SU-DHL-6 (cell line): ENCODE data around the gene TMEM117.

Source experiments
- H2AFZ ChIP-seq: fragments of 200-600 bp; sonication (generic); 2 replicates; pipeline ENCODE4 v1.6.1; 2014; ENCODE audit warnings: low read depth, mild to moderate bottlenecking, moderate library complexity, mixed read lengths, antibody characterized with exemption, low read length; ENCODE audit not compliant: severe bottlenecking
- H3F3A ChIP-seq: fragments of 200-600 bp; shearing (Covaris generic); 2 replicates; pipeline ENCODE4 v1.6.0; 2016; ENCODE audit warnings: antibody characterized with exemption, mild to moderate bottlenecking; ENCODE audit not compliant: insufficient read depth
- H3K27ac ChIP-seq: fragments of 200-600 bp; sonication (generic); 2 replicates; pipeline ENCODE4 v1.5.1; 2016; ENCODE audit warnings: low read depth, mild to moderate bottlenecking, low read length, moderate library complexity, mixed read lengths
- H3K27me3 ChIP-seq: fragments of 200-600 bp; sonication (generic), shearing (Covaris generic); 2 replicates; pipeline ENCODE4 v1.6.0; 2014; ENCODE audit warnings: mild to moderate bottlenecking, low read length
- H3K36me3 ChIP-seq: fragments of 200-600 bp; sonication (generic); 2 replicates; pipeline ENCODE4 v1.6.1; 2014; ENCODE audit warnings: mild to moderate bottlenecking, low read length, mixed read lengths
- H3K4me2 ChIP-seq: fragments of 300-600, 200-600 bp; shearing (Covaris generic), sonication (generic); 2 replicates; pipeline ENCODE4 v1.6.0; 2014; ENCODE audit warnings: low read length, low read depth, mild to moderate bottlenecking; ENCODE audit not compliant: poor library complexity, severe bottlenecking
- H3K4me3 ChIP-seq: fragments of 200-600 bp; sonication (generic); 2 replicates; pipeline ENCODE4 v1.5.1; 2014; ENCODE audit warnings: antibody characterized with exemption, low read length, mild to moderate bottlenecking, mixed read lengths; ENCODE audit not compliant: insufficient read depth, poor library complexity, severe bottlenecking
- H3K79me2 ChIP-seq: fragments of 200-600 bp; sonication (generic); 2 replicates; pipeline ENCODE4 v1.6.1; 2014; ENCODE audit warnings: mild to moderate bottlenecking, low read length, moderate library complexity; ENCODE audit not compliant: insufficient read depth
- H3K9ac ChIP-seq: fragments of 200-600 bp; sonication (generic); 2 replicates; pipeline ENCODE4 v1.7.0; 2014; ENCODE audit warnings: mild to moderate bottlenecking, low read length
- H3K9me2 ChIP-seq: fragments of 200-600 bp; sonication (generic); replicated peaks from 2 replicates; pipeline ENCODE4 v1.6.1; 2014; ENCODE audit warnings: low read length; ENCODE audit not compliant: insufficient read depth
- H3K9me3 ChIP-seq: fragments of 200-600 bp; sonication (generic); 2 replicates; pipeline ENCODE4 v1.6.1; 2014; ENCODE audit warnings: low read length, mixed read lengths; ENCODE audit not compliant: insufficient read depth
- H4K20me1 ChIP-seq: fragments of 200-600 bp; sonication (generic); 2 replicates; pipeline ENCODE4 v1.6.1; 2014; ENCODE audit warnings: low read depth, mild to moderate bottlenecking, antibody characterized with exemption, low read length, moderate library complexity, mixed read lengths
- CTCF ChIP-seq: fragments of 200-600 bp; sonication (generic); IDR thresholded peaks from one replicate; pipeline ENCODE4 v1.5.1; 2017; ENCODE audit warnings: antibody characterized with exemption, mild to moderate bottlenecking, low read length, moderate library complexity; ENCODE audit not compliant: insufficient read depth, poor library complexity, severe bottlenecking
- EZH2phosphoT487 ChIP-seq: fragments of 200-600 bp; sonication (generic), shearing (Covaris generic); conservative IDR thresholded peaks from 2 replicates; pipeline ENCODE4 v1.6.1; 2018; ENCODE audit warnings: mild to moderate bottlenecking, antibody characterized with exemption, low read length, moderate library complexity, mixed read lengths

Gene TMEM117

GRCh38 chr12:44336577-44336976, 500.7 kb downstream of the TMEM117 start:
- TF ChIP-seq EZH2phosphoT487 (no peak), CTCF (no peak)

GRCh38 chr12:44342371-44342770, 506.5 kb downstream of the TMEM117 start:
- TF ChIP-seq EZH2phosphoT487 (no peak), CTCF (no peak)

More at GRCh38 chr12:44336577-44336976, 500.7 kb downstream of the TMEM117 start:
- H3K27me3 ChIP-seq: no peaks in the 10 kb centered on the region
- no peak overlapping the region for H3K4me2 ChIP-seq
- H3K9me2 ChIP-seq: no peaks in the 10 kb centered on the region
- H3K9me3 ChIP-seq: no peaks in the 10 kb centered on the region; the same call in 1 of the 2 replicates
- H3K27ac ChIP-seq: no peak overlapping the region
- no peaks in the 10 kb centered on the region for H4K20me1 ChIP-seq
- no peaks in the 10 kb centered on the region for H3K36me3 ChIP-seq
- H2AFZ ChIP-seq: no peak overlapping the region
- H3K4me3 ChIP-seq: no peak overlapping the region
- no peaks in the 10 kb centered on the region for H3K79me2 ChIP-seq
- no peaks in the 10 kb centered on the region for H3F3A ChIP-seq
- H3K9ac ChIP-seq: no peak overlapping the region

GRCh38 chr12:44347145-44347544, 511.3 kb downstream of the TMEM117 start:
- no peaks in the 10 kb centered on the region for H3K9me2 ChIP-seq
- no peaks in the 10 kb centered on the region for H3F3A ChIP-seq
- no peak for TF ChIP-seq EZH2phosphoT487
- no peak for TF ChIP-seq CTCF
- no peaks in the 10 kb centered on the region for H3K79me2 ChIP-seq
- H2AFZ ChIP-seq: no peak overlapping the region
- H4K20me1 ChIP-seq: no peaks in the 10 kb centered on the region
- no peak overlapping the region for H3K4me2 ChIP-seq
- no peaks in the 10 kb centered on the region for H3K27me3 ChIP-seq
- no peak overlapping the region for H3K4me3 ChIP-seq
- no peak overlapping the region for H3K27ac ChIP-seq
- H3K9me3 ChIP-seq: no peaks in the 10 kb centered on the region
- H3K9ac ChIP-seq: no peak overlapping the region
- no peaks in the 10 kb centered on the region for H3K36me3 ChIP-seq

More at GRCh38 chr12:44342371-44342770, 506.5 kb downstream of the TMEM117 start:
- Histone ChIP-seq H3K9me3 (no peaks in the 10 kb centered on the region), H3K36me3 (no peaks in the 10 kb centered on the region), H3K4me3 (no peak overlapping the region), H4K20me1 (no peaks in the 10 kb centered on the region), H3K9me2 (no peaks in the 10 kb centered on the region), H3K27ac (no peak overlapping the region), H3F3A (no peaks in the 10 kb centered on the region), H3K4me2 (no peak overlapping the region), H3K79me2 (no peaks in the 10 kb centered on the region), H3K9ac (no peak overlapping the region), H3K27me3 (no peaks in the 10 kb centered on the region), H2AFZ (no peak overlapping the region)
